ENCODE measurements around the gene SAP30. TPM values are rescaled to one million over a fixed set of nuclear protein-coding genes. Genes with fewer than 3 reads are reported as not detected.

SAP30 gene
- total RNA-seq, 1 donor from 2014 or later: 11.1 TPM

DNA sequence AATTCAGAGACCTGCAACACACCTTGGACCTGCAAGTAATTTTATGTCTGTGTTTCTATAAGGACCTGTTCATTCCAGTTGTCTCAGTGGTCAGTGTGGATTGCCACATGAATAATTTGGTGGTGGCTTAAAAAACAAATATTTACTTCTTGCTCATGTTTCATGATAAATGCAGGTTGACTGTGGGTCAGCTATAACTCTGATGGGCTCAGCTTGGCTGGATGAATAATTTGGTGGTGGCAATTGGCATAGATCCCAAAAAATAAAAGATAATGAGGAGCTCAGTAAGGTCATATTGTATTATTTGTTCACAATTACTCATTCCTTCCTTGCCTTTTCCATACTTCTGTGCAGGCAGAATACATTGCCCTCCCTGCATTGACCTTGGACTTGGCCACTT is 47.1 kb downstream of the SAP30 start:
- TF ChIP-seq, protein P1, sequence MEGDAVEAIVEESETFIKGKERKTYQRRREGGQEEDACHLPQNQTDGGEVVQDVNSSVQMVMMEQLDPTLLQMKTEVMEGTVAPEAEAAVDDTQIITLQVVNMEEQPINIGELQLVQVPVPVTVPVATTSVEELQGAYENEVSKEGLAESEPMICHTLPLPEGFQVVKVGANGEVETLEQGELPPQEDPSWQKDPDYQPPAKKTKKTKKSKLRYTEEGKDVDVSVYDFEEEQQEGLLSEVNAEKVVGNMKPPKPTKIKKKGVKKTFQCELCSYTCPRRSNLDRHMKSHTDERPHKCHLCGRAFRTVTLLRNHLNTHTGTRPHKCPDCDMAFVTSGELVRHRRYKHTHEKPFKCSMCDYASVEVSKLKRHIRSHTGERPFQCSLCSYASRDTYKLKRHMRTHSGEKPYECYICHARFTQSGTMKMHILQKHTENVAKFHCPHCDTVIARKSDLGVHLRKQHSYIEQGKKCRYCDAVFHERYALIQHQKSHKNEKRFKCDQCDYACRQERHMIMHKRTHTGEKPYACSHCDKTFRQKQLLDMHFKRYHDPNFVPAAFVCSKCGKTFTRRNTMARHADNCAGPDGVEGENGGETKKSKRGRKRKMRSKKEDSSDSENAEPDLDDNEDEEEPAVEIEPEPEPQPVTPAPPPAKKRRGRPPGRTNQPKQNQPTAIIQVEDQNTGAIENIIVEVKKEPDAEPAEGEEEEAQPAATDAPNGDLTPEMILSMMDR (IDR thresholded peaks at IDR 0.05; ENCODE audit: insufficient read depth, low read length, severe bottlenecking): no peak
- no peak for FAIRE-seq
- Histone ChIP-seq H3K4me3 (ENCODE audit: low read depth, low read length) (no peak overlapping the region), H3K36me3 (ENCODE audit: control insufficient read depth, insufficient read depth, low read length) (no peaks in the 10 kb centered on the region), H3K27me3 (ENCODE audit: control insufficient read depth, insufficient read depth, low read length) (no peaks in the 10 kb centered on the region)
- peak; percentile 30 for DNase-seq (ENCODE audit: low read depth)

DNA sequence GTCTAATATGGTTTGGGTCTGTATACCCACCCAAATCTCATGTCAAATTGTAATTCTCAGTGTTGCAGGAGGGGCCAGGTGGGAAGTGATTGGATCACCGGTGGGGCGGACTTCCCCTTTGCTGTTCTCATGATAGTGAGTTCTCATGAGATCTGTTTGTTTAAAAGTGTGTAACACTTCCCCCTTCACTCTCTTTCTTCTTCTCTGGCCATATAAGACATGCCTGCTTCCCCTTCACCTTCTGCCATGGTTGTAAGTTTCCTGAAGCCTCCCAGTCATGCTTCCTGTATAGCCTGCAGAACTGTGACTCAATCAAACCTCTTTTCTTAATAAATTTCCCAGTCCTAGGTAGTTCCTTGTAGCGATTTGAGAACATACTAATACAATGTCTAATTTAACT is 47.9 kb downstream of the SAP30 start:
- Histone ChIP-seq H3K27me3 (ENCODE audit: control insufficient read depth, insufficient read depth, low read length) (no peaks in the 10 kb centered on the region), H3K36me3 (ENCODE audit: control insufficient read depth, insufficient read depth, low read length) (no peaks in the 10 kb centered on the region), H3K4me3 (ENCODE audit: low read depth, low read length) (no peak overlapping the region)
- no peak for FAIRE-seq
- peak; percentile 36 for DNase-seq (ENCODE audit: low read depth)
- TF ChIP-seq, protein P1 (IDR thresholded peaks at IDR 0.05; ENCODE audit: insufficient read depth, low read length, severe bottlenecking): no peak

- Histone ChIP-seq H3K27me3 (ENCODE audit: control insufficient read depth, insufficient read depth, low read length) (no peaks in the 10 kb centered on the region), H3K36me3 (ENCODE audit: control insufficient read depth, insufficient read depth, low read length) (no peaks in the 10 kb centered on the region), H3K4me3 (ENCODE audit: low read depth, low read length) (no peak overlapping the region)
- TF ChIP-seq, protein P1 (IDR thresholded peaks at IDR 0.05; ENCODE audit: insufficient read depth, low read length, severe bottlenecking): no peak
- no peak for FAIRE-seq
- peak; percentile 48 for DNase-seq (ENCODE audit: low read depth)
These were observed 49.6 kb downstream of the SAP30 start for GRCh38 chr4:173420324-173420752.

DNA sequence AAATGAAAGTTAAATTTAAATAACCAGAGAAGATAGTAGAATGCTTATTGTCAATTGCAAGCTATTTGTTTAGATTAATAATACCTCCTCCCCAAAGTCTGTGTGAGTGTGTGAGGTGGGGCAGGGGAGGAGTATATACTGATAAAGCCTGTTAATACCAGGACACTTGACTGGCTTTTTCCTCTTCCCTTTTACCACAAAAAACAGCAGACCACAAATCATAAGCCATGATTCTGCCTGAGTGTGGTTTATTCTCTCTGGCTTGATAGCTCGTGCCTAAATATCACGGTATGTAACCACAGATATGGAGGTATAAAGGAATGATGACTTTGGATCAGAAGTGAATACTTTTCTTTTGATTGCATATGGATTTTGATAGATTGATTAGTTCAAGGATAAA is 50.0 kb downstream of the SAP30 start:
- Histone ChIP-seq H3K4me3 (ENCODE audit: low read depth, low read length) (no peak overlapping the region), H3K27me3 (ENCODE audit: control insufficient read depth, insufficient read depth, low read length) (no peaks in the 10 kb centered on the region), H3K36me3 (ENCODE audit: control insufficient read depth, insufficient read depth, low read length) (no peaks in the 10 kb centered on the region)
- no peak for FAIRE-seq
- TF ChIP-seq, protein P1 (IDR thresholded peaks at IDR 0.05; ENCODE audit: insufficient read depth, low read length, severe bottlenecking): no peak
- DNase-seq (ENCODE audit: low read depth): no peak

DNA sequence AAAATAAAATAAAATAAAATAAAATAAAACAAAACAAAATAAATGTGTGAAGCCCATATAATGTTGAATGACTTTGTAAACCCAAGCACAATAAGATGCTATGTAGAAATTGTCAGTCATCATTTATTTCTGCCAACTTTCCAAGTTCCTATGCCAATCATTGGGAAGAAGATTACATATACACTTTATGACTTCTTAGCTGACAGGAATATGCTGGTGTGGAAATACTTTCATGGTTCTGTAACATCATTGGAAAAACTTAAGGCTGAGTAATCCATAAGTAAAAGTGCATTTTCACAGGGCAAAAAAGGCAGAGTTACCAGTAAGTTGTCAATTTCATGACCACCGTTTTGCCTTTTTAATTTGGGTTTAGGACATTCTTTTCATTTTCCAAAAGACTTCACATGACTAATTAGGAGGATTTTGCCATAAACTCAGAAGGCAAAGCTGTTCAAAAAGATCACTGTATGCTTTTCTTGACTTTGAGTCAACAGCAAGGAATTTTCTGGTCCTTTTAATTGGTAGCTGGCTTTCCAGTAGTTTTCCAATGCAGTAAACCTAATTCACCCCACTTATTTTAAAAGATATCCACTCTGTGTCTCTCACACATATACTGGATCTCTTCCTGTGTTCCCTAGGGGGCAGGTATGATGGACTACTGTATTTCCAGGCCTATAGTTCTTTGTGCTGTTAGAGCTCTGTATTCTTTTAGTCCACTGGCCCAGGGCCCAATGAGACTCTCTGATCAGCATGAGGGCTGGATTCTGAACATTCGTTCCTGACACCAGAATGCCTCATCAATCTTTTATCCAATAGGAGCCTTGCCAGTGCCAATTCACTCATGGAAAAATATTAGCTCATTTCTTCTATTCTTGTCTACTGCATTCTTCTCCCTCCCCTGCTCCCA is 54.4 kb downstream of the SAP30 start:
- no peaks in the 10 kb centered on the region for H3K36me3 ChIP-seq (ENCODE audit: control insufficient read depth, insufficient read depth, low read length)

More for the DNA sequence above, 54.4 kb downstream of the SAP30 start:
- no peak for FAIRE-seq
- no peak for DNase-seq (ENCODE audit: low read depth)
- no peak overlapping the region for H3K4me3 ChIP-seq (ENCODE audit: low read depth, low read length)
- H3K27me3 ChIP-seq (ENCODE audit: control insufficient read depth, insufficient read depth, low read length): no peaks in the 10 kb centered on the region
- TF ChIP-seq, protein P1 (IDR thresholded peaks at IDR 0.05; ENCODE audit: insufficient read depth, low read length, severe bottlenecking): no peak
